Stimulated activated CD4-positive, alpha-beta T cell treated with anti-CD3 and anti-CD28 coated beads, Interleukin-12 subunit alpha, Interleukin-12 subunit beta, amount 100 ng/mL, for 48 hours (primary cell): ENCODE measurements around the gene FSTL1.
A peak's percentile ranks its signal among the peaks of the same experiment; 100 is the strongest.
"Not testable (repeated sequence)": the region's sequence is repeated elsewhere in the genome, so short reads cannot be mapped to it uniquely, and the experiment has no call there.

Experiments used
- DNase-seq, 3 donors: peaks; one replicate each; pipeline ENCODE4 v3.0.0-alpha.2; 2020; ENCODE audit warnings: low read depth in 2 of 3, low spot score in 1 of 3

Gene FSTL1

DNA sequence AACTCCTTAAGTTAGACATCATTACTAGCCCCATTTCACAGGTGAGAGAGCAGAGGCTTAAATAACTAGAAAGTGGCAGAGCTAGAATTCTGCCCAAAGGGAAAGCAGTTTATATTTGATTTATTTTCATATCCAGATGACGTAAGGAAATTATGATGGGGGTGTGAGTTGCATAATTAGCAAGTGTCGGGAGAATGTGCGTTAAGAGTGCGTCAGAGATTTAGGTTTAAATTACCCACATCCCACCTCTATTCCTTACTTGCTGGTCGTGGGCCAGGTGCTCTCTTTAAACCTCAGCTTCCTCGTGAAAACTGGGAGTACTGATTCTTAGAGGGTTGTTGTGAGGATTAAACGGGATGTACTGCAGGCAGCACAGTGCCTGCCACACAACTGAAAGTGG is 32.3 kb downstream of the FSTL1 start:
- no peak for DNase-seq

GRCh38 chr3:120417272-120417911 is 33.4 kb downstream of the FSTL1 start:
- peak; percentile 75 to 93 (median 79) for DNase-seq

- DNase-seq = no peak
These were observed 33.9 kb downstream of the FSTL1 start for GRCh38 chr3:120416868-120417267.

- DNase-seq = no peak
These were observed 35.0 kb downstream of the FSTL1 start for GRCh38 chr3:120415756-120416155.

DNA sequence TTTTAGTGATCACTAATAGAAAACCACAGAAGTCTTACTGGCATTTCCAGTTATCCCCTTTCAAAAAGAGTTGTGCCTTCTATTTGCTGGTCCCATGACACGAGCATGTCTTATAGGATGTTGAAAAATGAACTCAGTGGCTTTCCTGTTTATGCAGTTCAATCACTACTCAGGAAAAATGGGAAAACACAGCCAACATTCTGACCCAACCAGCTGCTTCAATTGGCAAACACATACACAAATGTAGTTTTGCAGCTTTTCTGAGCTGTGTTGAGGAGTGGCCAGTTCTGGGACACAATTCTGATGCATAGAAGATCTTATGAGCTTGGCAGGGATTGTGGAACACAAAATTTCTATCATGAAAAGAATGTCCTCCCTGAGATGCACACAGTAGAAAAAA is 40.3 kb downstream of the FSTL1 start:
- DNase-seq = no peak

- DNase-seq = no peak
These were observed 40.7 kb downstream of the FSTL1 start for GRCh38 chr3:120410116-120410515.

DNA sequence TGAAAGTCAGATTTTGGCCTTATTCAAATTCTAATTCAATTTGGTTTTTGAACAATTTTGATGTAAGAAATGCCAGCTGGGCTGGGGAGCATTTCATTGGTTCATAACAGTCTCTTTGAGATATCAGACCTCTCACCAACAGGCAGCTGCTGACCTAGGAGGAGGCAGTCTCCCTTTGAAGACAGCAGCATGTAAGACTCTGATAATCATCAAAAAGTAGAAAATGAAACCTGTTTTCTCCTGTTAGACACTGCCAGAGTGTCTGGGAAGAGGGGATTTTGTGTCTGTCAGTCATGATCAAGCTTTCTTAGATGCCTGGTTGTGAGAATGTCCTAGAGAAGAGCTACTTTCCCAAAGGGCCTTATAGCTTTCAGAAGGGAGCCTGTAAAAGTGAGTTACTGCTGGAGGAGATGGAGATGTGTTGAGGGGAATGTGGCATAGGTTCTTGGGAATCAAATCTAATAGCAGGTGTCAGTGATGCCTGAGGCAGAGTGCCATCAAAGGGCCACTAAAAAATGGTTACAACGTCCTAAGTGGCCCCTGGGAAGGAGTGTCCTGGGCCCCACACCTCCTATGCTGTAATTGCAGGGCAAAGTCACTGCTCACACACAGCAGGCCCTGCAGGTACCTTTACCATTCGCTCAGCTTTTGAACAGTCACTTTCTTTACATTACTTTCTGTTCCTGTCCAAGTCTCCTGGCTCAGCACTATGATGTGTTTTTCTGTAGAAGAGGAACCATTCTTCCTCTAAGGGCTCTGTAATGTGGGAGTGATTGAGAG is 43.1 kb downstream of the FSTL1 start:
- no peak for DNase-seq

- no peak for DNase-seq
These were observed 45.9 kb downstream of the FSTL1 start for GRCh38 chr3:120404876-120405275.

DNA sequence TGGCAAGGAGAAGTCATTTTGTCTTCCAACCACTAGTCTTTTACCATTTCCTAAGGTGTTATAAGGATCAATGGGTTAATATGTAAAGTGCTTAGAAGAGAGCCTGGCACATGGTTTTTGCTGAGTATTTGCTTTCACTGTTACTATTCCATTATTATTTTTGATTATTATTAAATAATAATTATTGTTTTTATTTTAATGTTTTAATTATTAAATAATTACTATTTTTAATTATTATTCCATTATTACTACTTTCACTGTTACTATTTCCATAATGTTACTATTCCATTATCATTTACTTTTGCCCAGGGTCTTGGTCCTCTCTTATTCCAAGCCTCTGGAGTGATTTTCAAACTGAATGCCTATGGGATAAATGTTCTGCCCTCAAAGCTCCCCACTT is 48.5 kb downstream of the FSTL1 start:
- DNase-seq = no peak

- DNase-seq = no peak
These were observed 51.4 kb downstream of the FSTL1 start for GRCh38 chr3:120399372-120399771.

- DNase-seq = no peak
These were observed 54.3 kb downstream of the FSTL1 start for GRCh38 chr3:120396469-120396868.

GRCh38 chr3:120394347-120394746 is 56.4 kb downstream of the FSTL1 start:
- DNase-seq = no peak

GRCh38 chr3:120393761-120394160 is 57.0 kb downstream of the FSTL1 start:
- no peak for DNase-seq

DNA sequence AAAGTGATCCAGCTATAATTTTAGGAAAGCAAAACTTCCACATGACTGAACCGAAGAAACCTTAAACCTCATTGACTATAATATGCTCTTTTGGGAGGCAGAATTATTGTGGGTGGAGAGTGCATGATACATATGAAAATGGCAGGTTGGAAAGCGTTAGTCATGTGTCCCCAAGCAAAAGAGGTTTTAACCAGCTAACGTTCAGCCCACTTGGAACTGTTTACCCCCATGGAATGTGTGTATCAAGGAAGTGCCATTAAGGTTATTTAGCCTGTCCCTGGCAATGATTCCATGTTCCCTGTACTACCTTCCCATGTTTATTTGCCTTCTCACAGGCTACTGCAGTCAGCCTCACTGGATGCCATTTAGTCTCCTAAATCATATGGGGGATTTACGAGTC is 57.5 kb downstream of the FSTL1 start:
- no peak for DNase-seq

DNA sequence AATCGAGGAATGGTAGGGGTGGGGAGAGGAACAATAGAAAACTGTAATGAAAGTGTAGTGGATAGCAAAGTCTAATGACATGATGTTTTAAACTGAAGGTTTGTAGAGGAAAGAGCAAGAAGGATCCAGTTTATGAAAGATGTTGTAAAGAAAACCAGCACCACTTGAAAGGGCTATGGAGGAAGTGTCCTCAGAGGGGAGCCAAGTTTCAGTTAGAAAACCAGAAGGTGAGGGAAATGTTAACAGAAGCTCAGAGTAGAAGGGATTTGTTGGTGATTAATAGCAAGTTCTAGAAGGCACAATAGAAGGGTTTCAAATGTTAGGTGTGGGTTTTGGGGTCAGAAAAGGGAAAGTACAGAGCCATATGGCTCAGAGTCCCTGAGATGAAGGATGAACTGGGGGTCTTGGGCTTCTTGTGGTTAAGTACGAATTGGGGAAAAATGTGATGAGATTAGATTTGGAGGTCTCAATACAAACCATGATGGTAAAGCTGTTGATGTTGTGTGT is 67.8 kb downstream of the FSTL1 start:
- DNase-seq = no peak

DNA sequence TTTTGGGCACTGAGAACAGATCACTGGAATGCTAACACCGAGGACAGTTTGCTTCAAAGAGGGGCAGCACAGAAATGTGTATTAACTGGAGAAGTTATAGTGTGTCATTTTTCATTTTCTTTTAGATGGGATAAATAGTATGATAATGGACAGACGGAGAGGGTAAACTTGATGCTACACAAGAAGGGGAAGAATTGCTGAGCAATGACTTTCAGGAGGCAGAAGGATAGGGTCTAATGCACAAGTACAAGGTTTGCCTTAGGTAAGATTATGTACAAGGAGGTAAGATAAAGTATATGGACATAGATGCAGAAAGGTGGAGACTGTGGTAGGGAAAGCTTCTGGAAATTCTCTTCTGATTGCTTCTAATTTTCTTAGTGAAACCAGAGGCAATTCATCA is 69.3 kb downstream of the FSTL1 start:
- DNase-seq = no peak

- not testable (repeated sequence) for DNase-seq
These were observed 72.8 kb downstream of the FSTL1 start for GRCh38 chr3:120377948-120378347.

DNA sequence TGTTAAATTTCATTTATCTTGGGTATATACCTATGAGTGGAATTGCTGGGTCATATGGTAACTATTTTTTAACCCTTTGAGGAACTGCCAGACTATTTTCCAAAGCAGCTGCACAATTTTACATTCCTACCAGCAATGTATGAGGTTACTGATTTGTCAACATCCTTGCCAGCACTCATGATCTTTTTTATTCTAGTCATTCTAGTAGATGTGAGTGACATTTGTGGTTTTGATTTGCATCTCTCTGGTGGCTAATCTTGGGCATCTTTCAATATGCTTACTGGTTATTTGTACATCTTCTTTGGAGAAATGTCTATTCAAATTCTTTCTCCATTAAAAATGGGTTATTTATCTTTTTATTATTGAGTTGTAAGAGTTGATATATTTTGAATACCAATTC is 80.3 kb downstream of the FSTL1 start:
- no peak for DNase-seq

DNA sequence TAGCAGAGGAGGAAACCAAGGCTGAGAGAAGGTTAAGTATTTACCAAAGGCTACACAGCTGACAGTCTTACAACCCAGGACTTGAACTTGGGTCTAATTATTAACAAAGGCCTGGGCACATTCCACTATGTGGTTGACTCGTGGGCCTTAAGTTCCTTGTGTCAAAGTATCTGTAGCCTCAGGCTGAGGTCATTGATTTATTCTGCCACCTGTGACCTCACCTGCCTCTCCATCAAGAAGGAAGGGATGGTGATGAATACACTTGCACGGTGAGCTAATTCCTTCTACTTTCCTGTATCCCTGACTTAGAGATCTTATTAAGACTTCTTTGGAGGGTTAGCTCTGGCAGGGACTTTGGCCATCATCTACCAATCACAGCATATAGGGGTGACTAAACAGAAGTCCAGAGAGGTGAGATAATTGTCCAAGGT is 81.7 kb downstream of the FSTL1 start:
- DNase-seq = no peak

DNA sequence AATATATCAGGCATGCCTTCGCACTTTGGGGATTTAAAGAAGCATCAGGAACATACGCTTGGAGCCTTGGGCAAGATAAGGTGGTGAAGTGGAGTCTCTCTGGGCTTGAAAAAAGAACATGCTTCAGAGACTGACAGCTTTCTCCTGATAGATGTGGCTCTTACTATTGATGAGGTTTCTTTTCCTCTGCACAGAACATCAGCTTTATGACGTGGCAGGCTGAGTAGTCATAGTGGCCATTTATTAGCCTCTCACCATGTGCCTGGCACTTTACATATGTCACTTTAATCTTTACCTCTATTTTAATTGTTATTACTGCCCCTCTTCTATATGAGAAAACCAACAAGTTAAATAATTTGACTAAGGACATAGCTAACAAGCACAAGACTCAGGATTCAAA is 82.6 kb downstream of the FSTL1 start:
- DNase-seq = no peak

DNA sequence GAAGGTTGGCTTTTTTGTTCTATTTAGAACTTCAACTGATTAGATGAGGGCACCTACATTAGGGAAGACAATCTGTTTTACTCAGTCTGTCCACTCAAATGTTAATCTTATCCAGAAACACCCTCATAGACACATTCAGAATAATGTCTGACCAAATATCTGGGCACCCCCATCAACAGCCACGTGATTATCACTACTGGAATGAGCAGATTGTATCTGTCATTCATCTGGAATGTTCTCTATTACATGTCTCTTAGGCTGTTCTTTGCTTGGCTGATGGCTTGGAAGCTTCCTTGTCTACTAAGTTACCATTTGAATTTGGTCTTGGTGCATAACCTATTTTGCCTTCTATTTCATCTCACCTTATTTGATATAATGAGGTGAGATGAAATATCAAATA is 86.0 kb downstream of the FSTL1 start:
- no peak for DNase-seq

- DNase-seq = no peak
These were observed 86.7 kb downstream of the FSTL1 start for GRCh38 chr3:120364101-120364500.

GRCh38 chr3:120357807-120358206 is 93.0 kb downstream of the FSTL1 start:
- DNase-seq = no peak
